Subcutaneous adipose tissue (tissue), 4 donors: ENCODE measurements around the gene MBOAT7. TPM values are rescaled to one million over a fixed set of nuclear protein-coding genes. Genes with fewer than 3 reads are reported as not detected.

Experiments
- CTCF ChIP-seq: fragments of 450-650 bp; IDR thresholded peaks from one replicate; pipeline ENCODE4 v1.5.1; 2016; ENCODE audit warnings: low read depth, mild to moderate bottlenecking, control low read depth, antibody characterized with exemption, moderate library complexity
- total RNA-seq, 4 donors: library from RNA; depleted of rRNA; stranded (reverse); fragments of >200 nt; gene quantifications; one replicate each; pipeline ENCODE4 v1.1.0, GENCODE V29; 2016

The MBOAT7 gene
- total RNA-seq, 4 donors from 2014 or later, result 8.8 to 36.7 (median 21.2) TPM

GRCh38 chr19:54148158-54148557 lies 41.2 kb downstream of the MBOAT7 start:
- no peak for TF ChIP-seq CTCF

- no peak for TF ChIP-seq CTCF
Measured at GRCh38 chr19:54147676-54148075, 41.7 kb downstream of the MBOAT7 start.

GRCh38 chr19:54145541-54146158 lies 43.7 kb downstream of the MBOAT7 start:
- no peak for TF ChIP-seq CTCF

- TF ChIP-seq CTCF, result no peak
Measured at GRCh38 chr19:54142166-54142780, 47.1 kb downstream of the MBOAT7 start.

GRCh38 chr19:54141356-54141755 lies 48.0 kb downstream of the MBOAT7 start:
- no peak for TF ChIP-seq CTCF

- TF ChIP-seq CTCF, result no peak
Measured at GRCh38 chr19:54138489-54139256, 50.7 kb downstream of the MBOAT7 start.

GRCh38 chr19:54137699-54138488 lies 51.5 kb downstream of the MBOAT7 start, which contains the start of gene CNOT3:
TSS of gene CNOT3 (plus strand) at chr19:54137762. CDS start at chr19:54142979, 5,217 bp downstream.
- TF ChIP-seq CTCF, result no peak
